VCaP (cell line): Measurements from ENCODE around the gene CAMTA2.

Experiments
- H3K27ac ChIP-seq: fragments of 450-650 bp; 2 replicates; pipeline ENCODE4 v1.5.1; 2017
- CTCF ChIP-seq: fragments of 450-650 bp; conservative IDR thresholded peaks from 2 replicates; pipeline ENCODE4 v1.5.1; 2017; ENCODE audit warnings: mild to moderate bottlenecking, moderate library complexity

CAMTA2 gene

GRCh38 chr17:5014357-5014756 is 26.9 kb upstream of the CAMTA2 start:
- no peak overlapping the region for H3K27ac ChIP-seq
- TF ChIP-seq CTCF: no peak

DNA sequence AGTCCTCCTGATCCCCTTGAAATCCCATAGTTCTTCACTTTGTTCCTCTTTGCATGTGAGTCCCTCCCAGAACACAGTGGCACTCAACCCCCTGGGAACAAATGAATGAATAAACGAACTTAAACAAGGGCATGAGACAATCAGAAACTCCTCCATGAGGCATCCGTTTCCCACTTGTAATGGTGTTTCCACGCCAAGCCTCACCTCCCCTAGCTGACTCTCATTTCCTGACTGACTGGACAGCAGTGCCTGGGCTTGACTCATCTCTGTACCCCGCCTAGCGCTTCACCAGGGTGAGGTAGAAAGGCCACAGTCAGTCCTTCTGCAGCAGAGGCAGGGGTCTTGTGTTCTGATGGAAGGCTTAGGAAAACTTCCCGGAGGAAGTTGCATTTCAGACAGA is 24.5 kb upstream of the CAMTA2 start:
- no peak overlapping the region for H3K27ac ChIP-seq
- TF ChIP-seq CTCF: no peak

- no peak for TF ChIP-seq CTCF
- no peak overlapping the region for H3K27ac ChIP-seq
Observed at GRCh38 chr17:5003214-5003867, 15.9 kb upstream of the CAMTA2 start.

DNA sequence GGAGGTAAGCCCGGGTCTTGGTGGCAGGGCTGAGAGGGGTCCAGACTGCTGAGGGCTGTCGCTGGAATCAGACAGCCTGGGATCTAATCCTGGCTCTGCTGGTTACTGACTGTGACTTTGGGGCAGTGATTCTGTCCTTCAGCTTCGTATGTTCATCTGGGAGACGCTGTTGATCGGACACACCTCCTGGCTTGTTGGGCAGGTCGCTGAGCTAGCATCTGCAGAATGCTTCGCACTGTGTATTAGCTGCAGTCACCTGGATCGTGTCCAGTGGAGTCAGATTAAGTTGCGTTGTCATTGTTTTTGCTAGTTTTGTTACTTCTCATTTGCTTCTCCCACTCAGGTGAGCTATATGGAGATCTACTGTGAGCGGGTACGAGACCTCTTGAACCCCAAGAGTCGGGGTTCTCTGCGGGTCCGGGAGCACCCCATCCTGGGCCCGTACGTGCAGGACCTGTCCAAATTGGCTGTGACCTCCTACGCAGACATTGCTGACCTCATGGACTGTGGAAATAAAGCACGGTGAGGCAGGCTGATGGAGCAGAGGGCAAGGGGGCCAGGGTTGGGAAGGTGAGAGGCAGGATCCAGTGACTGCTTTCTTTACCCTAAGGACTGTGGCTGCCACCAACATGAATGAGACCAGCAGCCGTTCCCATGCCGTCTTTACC is 14.8 kb upstream of the CAMTA2 start:
- TF ChIP-seq CTCF: no peak
- no peak overlapping the region for H3K27ac ChIP-seq

DNA sequence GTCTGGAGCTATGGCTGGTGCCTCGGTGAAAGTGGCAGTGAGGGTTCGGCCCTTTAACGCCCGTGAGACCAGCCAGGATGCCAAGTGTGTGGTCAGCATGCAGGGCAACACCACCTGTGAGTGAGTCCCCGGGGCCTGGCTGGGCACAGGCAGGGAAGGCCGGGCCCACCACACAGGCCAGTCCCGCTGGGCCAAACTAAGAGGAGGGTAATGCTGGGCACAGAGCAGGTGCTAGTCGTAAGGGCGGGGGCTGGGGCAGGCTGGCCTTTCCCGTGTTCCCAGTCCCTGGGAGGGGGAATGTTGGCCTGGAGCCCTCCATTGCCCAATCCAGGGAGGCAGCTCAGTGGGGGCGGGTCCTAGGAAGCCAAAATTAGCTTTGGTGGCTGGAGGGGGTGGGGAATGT is 12.8 kb upstream of the CAMTA2 start:
- no peak for TF ChIP-seq CTCF
- no peak overlapping the region for H3K27ac ChIP-seq

- H3K27ac ChIP-seq: peak overlapping the region; percentile 68
- no peak for TF ChIP-seq CTCF
Observed at GRCh38 chr17:4999430-5000093, 12.1 kb upstream of the CAMTA2 start.

DNA sequence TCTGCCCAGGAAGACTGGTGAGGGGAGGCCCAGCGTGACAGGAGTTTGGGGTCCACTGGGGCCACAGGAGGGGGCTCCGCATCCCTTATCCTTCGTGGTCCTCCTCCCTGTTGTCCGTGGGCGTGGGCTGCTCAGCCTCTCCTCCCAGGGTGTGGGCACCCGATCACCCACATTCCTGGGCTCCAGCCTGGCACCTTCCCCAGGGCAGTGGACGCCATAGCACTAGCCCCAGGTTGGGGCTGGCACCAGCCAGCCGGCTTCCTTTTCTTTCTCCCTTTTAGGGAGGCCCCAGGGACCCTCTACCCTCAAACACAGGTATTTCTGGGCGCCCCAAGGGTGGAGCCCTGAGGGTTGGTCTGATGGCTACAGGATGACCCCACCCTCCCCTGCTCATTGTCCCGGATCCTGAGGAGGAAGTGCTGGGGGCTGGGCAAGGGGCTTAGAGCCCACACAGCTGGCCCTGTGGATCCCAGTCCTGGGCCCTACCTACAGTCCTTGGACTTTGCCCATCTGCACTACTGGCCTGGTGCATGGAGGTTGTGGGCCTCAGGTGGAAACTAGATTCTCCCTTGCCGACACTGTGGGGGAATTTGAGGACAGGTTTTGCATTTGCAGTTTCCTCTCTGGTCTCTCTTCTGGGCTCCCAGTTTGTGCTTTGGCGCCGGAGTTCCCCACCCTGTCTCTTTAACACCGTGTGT is 11.4 kb upstream of the CAMTA2 start:
- no peak for TF ChIP-seq CTCF
- H3K27ac ChIP-seq: peak overlapping the region; percentile 68
